K562 (cell line): ENCODE measurements around the gene CCNL1. TPM values are rescaled to one million over a fixed set of nuclear protein-coding genes. Genes with fewer than 3 reads are reported as not detected.

ENCODE experiments used
- ARHGAP35 ChIP-seq: fragments of 450-650 bp; IDR thresholded peaks from 2 replicates; pipeline ENCODE4 v1.6.1; 2018; ENCODE audit not compliant: partially characterized antibody
- ATF2 ChIP-seq: sonication (generic); formaldehyde crosslinking; IDR thresholded peaks from 2 replicates; pipeline ENCODE4 v1.8.1; 2022; ENCODE audit warnings: missing genetic modification reagents
- ELF2 ChIP-seq: fragments of 250-450 bp; sonication (Bioruptor Pico); IDR thresholded peaks from 2 replicates; pipeline ENCODE4 v1.5.0; 2021; ENCODE audit warnings: mild to moderate bottlenecking
- HEY1 ChIP-seq: fragments of 250-450 bp; sonication (Bioruptor Pico); IDR thresholded peaks from 2 replicates; pipeline ENCODE4 v1.5.0; 2020; ENCODE audit warnings: mild to moderate bottlenecking, moderate library complexity, borderline replicate concordance
- HIVEP1 ChIP-seq: fragments of 250-450 bp; sonication (Bioruptor Pico); IDR thresholded peaks from 2 replicates; pipeline ENCODE4 v1.4.0; 2020; ENCODE audit warnings: mild to moderate bottlenecking
- MBD1 ChIP-seq: fragments of 250-450 bp; sonication (Bioruptor Pico); IDR thresholded peaks from 2 replicates; pipeline ENCODE4 v1.8.0; 2022; ENCODE audit warnings: inconsistent platforms
- MIER1 ChIP-seq: fragments of 450-650 bp; IDR thresholded peaks from 2 replicates; pipeline ENCODE4 v1.6.1; 2016; ENCODE audit warnings: antibody characterized with exemption, mild to moderate bottlenecking, low read depth
- NCOA4 ChIP-seq: fragments of 450-650 bp; IDR thresholded peaks from 2 replicates; pipeline ENCODE4 v1.6.1; 2018; ENCODE audit warnings: mild to moderate bottlenecking; ENCODE audit not compliant: partially characterized antibody
- NFYB ChIP-seq: IDR thresholded peaks from 2 replicates; pipeline ENCODE4 v1.6.1; 2011; ENCODE audit warnings: mild to moderate bottlenecking, moderate library complexity; ENCODE audit not compliant: insufficient read length; ENCODE audit errors: extremely low read depth
- NRF1 ChIP-seq, 2 experiments: fragments of 450-650 bp; IDR thresholded peaks in 1 of 2; conservative IDR thresholded peaks in 1 of 2; 2 replicates each; pipeline ENCODE4 v1.6.1; 2014; ENCODE audit warnings: mild to moderate bottlenecking in 2 of 2
- RB1 ChIP-seq: fragments of 450-650 bp; IDR thresholded peaks from 2 replicates; pipeline ENCODE4 v1.6.1; 2017; ENCODE audit warnings: low read depth, mild to moderate bottlenecking
- SNAPC5 ChIP-seq: fragments of 250-450 bp; sonication (Bioruptor Pico); IDR thresholded peaks from 2 replicates; pipeline ENCODE4 v1.8.0; 2021; ENCODE audit warnings: moderate library complexity, mild to moderate bottlenecking, inconsistent platforms
- ZBED1 ChIP-seq: IDR thresholded peaks from 2 replicates; pipeline ENCODE4 v1.6.1; 2014
- ZFPM2 ChIP-seq: fragments of 250-450 bp; sonication (Bioruptor Pico); IDR thresholded peaks from 2 replicates; pipeline ENCODE4 v1.5.1; 2022; ENCODE audit warnings: mild to moderate bottlenecking
- ZNF165 ChIP-seq: fragments of 250-450 bp; sonication (Bioruptor Pico); IDR thresholded peaks from 2 replicates; pipeline ENCODE4 v1.4.0; 2020; ENCODE audit warnings: borderline replicate concordance
- ZZZ3 ChIP-seq: fragments of 450-650 bp; IDR thresholded peaks from 2 replicates; pipeline ENCODE4 v1.6.1; 2016; ENCODE audit warnings: antibody characterized with exemption, mild to moderate bottlenecking, moderate library complexity
- polyA plus RNA-seq, 8 experiments: library from polyadenylated mRNA; depleted of rRNA in 4 of 8; stranded (reverse) in 5 of 8; unstranded in 3 of 8; fragments of >200 nt; fragmentation: Nextera tagmentation in 2 of 8; fragmentation: Illumina TruSeq in 1 of 8; extraction: Ambion mirVana in 2 of 8; extraction: Trizol in 1 of 8; gene quantifications; 2 replicates each; pipeline versions ENCODE4 v1.2.1 to v1.2.3, GENCODE V29; 2011 to 2014; ENCODE audit warnings: inconsistent platforms in 1 of 8, missing spikeins in 1 of 8
- total RNA-seq, 7 experiments: library from RNA; depleted of rRNA in 6 of 7; stranded (reverse); fragments of >200 nt in 6 of 7; fragmentation: Illumina TruSeq in 2 of 7; extraction: Trizol in 2 of 7; gene quantifications; 2 replicates each; pipeline versions ENCODE4 v1.2.1 to v1.2.3, GENCODE V29; 2011 to 2021; ENCODE audit warnings: low replicate concordance in 1 of 7
- TF ChIP-seq, protein P1 (sequence below): fragments of 450-650 bp; formaldehyde crosslinking; IDR thresholded peaks from 2 replicates; pipeline ENCODE4 v1.4.0; 2022; ENCODE audit warnings: missing genetic modification characterization
- TF ChIP-seq, protein P2 (sequence below): fragments of 250-450 bp; sonication (Bioruptor Pico); IDR thresholded peaks from 2 replicates; pipeline ENCODE4 v1.4.0; 2020; ENCODE audit warnings: mild to moderate bottlenecking, moderate library complexity
- TF ChIP-seq, protein P3 (sequence below): IDR thresholded peaks from 3 replicates; pipeline ENCODE4 v1.6.1; 2011; ENCODE audit warnings: borderline replicate concordance, mild to moderate bottlenecking, moderate library complexity; ENCODE audit not compliant: insufficient read length; ENCODE audit errors: extremely low read depth

CCNL1 gene
- total and polyA plus RNA-seq, 9 of the 15 experiments (the other 6 are each of a cell fraction or from before 2014, with no cell fraction given) = 16.1 to 186 (median 132) TPM

DNA sequence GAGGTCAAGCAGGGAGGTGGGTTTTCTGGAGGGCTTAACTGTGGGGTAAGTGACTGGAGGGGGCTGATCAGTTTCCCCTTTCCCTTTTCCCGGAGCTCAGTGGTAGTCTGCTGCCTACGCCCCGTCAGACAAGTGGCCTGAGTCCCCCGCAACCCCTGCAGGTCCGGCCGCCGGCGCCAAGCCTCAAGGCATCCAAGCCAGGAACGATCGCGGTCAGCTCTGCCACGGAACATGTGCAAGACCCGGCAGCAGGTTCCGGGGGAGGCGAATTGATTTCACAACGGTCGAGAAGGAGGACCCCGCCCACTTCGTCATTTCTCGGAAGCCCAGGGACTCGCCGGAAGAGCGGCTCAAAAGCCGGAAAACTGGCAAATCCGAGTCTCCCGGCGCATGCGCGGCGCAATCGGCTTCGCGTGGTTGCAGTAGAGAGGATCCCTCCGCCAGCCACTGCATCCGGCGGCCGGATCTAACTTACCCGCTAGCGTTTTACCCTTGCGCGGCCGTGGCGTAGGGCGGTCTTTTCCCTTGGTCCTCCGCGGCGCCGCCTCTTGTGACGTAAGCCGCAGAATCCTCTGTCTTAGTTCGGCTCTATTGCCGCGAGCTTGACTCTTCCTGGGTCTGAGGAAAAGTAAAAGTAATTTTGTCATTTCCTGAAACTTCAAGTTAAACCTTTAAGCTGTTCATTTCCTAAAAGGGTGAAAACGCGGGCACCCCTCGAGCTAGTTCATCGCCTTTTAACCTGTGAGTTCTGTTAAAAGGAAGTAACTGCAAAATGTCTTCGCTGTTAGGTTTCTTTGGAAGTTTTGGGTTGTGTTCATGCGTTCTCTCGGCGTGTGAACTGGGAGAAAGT, 14.9 kb upstream of the CCNL1 start (continued):
- TF ChIP-seq, protein P1, sequence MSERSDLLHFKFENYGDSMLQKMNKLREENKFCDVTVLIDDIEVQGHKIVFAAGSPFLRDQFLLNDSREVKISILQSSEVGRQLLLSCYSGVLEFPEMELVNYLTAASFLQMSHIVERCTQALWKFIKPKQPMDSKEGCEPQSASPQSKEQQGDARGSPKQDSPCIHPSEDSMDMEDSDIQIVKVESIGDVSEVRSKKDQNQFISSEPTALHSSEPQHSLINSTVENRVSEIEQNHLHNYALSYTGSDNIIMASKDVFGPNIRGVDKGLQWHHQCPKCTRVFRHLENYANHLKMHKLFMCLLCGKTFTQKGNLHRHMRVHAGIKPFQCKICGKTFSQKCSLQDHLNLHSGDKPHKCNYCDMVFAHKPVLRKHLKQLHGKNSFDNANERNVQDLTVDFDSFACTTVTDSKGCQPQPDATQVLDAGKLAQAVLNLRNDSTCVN (CRISPR knock-in tag) = 0 out of 2 replicates have a peak, but pooled peaks have one; percentile 3
- TF ChIP-seq NCOA4 (no peak), MBD1 (CRISPR knock-in tag) (no peak), ZNF165 (CRISPR knock-in tag) (no peak), ELF2 (CRISPR knock-in tag) (peak; percentile 86; the same call in 1 of the 2 replicates), ARHGAP35 (no peak), MIER1 (no peak), ZZZ3 (no peak), HIVEP1 (no peak), RB1 (peak; percentile 79; the same call in 1 of the 2 replicates), NRF1 (conservative IDR thresholded peaks at IDR 0.05 in 1 of 2, IDR thresholded peaks at IDR 0.05 in 1 of 2) (peak; percentile 99 to 100), HEY1 (CRISPR knock-in tag) (no peak), SNAPC5 (no peak), ZBED1 (peak; percentile 18), ZFPM2 (CRISPR knock-in tag) (no peak), ATF2 (CRISPR knock-in tag) (peak; percentile 77; the same call in 1 of the 2 replicates), NFYB (no peak)
- TF ChIP-seq, protein P2, sequence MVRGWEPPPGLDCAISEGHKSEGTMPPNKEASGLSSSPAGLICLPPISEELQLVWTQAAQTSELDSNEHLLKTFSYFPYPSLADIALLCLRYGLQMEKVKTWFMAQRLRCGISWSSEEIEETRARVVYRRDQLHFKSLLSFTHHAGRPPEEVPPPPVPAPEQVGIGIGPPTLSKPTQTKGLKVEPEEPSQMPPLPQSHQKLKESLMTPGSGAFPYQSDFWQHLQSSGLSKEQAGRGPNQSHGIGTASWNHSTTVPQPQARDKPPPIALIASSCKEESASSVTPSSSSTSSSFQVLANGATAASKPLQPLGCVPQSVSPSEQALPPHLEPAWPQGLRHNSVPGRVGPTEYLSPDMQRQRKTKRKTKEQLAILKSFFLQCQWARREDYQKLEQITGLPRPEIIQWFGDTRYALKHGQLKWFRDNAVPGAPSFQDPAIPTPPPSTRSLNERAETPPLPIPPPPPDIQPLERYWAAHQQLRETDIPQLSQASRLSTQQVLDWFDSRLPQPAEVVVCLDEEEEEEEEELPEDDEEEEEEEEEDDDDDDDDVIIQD (CRISPR knock-in tag) = no peak
- TF ChIP-seq, protein P3, sequence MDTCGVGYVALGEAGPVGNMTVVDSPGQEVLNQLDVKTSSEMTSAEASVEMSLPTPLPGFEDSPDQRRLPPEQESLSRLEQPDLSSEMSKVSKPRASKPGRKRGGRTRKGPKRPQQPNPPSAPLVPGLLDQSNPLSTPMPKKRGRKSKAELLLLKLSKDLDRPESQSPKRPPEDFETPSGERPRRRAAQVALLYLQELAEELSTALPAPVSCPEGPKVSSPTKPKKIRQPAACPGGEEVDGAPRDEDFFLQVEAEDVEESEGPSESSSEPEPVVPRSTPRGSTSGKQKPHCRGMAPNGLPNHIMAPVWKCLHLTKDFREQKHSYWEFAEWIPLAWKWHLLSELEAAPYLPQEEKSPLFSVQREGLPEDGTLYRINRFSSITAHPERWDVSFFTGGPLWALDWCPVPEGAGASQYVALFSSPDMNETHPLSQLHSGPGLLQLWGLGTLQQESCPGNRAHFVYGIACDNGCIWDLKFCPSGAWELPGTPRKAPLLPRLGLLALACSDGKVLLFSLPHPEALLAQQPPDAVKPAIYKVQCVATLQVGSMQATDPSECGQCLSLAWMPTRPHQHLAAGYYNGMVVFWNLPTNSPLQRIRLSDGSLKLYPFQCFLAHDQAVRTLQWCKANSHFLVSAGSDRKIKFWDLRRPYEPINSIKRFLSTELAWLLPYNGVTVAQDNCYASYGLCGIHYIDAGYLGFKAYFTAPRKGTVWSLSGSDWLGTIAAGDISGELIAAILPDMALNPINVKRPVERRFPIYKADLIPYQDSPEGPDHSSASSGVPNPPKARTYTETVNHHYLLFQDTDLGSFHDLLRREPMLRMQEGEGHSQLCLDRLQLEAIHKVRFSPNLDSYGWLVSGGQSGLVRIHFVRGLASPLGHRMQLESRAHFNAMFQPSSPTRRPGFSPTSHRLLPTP = no peak
